HG03469 (cell line): ENCODE measurements around the gene TMEM140.
A peak's percentile ranks its signal among the peaks of the same experiment; 100 is the strongest.

Source experiments
- ATAC-seq: cut with Tn5 transposase; IDR thresholded peaks from one replicate; pipeline ENCODE4 v1.9.1; 2021; ENCODE audit warnings: mild to moderate bottlenecking, moderate library complexity, moderate number of reproducible peaks; ENCODE audit not compliant: unreplicated experiment

TMEM140 gene

DNA sequence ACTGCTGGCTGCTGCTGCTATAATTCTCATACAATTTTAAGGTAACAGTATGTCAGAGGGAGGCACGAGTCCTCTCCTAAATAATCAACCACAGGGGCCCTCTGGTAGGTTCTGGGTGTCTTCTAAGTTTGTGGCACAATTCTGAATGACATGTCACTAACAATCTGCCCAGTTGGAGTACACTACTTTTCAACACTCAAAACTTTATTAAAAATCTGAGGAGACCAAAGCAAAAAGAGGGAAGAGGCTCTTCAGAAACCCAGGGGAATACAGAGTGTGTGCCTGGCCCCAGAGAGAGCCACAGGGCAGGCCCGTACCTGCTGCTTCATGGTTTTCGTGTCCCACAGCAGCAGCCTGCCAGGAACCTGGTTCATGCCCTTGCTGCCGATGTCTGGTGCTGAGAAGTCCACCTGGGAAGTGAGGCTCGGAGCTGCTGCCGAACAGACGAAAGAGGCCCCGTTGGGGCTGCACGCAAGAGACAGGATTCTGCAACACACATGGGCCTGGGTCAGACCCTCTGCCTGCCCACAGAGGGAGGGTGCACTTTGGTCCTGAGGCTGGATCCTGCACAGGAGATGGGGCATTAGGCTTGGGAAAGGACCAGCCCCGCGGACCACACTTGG lies 45.2 kb downstream of the TMEM140 start:
- no peak for ATAC-seq

DNA sequence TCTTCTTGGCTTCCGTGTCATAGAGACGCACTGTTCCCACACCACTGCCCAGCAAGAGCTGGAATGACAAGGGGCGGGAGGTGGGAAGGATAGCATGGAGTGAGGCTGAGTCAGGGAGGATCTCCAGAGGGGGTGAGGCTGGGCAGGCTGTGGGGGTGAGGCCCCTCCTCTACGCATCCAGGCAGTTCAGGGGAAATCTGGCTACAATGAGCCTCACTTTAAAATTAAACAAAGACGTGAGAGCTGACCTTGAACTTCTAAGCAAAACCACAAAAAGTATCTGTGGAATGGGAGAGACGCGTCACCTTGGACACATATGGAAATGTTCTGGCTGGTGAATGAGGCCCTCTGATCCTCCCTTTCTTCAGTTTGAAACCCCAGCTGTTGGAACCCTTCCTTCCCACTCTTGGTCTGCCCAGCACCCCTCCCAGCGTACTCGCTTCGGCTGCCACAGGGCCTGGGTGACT lies 45.8 kb downstream of the TMEM140 start:
- ATAC-seq = no peak

DNA sequence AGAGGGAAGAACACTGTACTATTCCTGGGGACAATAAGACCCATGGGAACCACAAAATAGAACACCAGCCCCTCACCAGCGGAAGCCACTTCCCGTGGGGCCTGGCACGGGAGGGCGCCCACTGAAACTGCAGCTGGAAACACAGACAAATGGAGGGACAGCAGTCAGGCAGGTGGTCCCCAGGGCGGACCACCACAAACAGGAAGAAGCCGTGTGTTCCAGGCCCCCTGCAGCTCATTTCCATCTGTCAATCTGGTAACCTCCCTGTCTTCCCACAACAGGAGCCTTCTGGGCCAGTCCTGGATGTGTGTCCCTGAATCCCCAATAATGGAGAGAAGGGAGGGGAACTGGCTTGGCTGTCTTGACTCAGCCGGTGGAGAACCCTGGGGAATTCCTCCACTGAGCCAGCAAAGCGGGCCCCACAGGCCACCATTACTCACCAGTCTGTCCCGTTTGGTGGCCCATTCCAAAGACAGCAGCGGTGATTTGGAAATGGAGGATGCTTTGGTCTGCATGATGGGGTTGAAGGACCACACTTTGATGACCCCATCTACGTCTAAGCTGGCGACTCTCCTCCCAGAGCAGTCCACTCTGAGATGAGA lies 46.7 kb downstream of the TMEM140 start:
- no peak for ATAC-seq

DNA sequence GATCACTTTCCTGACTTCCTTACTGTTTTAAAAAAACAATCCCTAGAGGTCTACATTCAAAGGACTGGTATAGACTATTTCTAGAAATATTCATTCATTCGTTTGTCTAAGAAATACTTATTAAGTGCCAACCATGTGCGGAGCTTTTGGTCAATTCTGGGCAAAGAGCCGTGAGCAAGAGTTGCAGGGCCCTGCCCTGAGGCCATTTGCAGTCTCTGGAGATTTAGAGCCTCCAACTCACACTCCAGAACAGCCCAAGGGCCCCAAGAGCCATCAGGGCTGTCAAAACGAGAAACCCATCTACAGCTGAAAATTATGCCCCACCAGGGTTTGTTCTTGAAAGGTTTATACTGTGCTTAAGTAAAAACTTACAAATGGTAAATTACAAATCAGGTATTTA lies 47.3 kb downstream of the TMEM140 start:
- ATAC-seq = no peak

DNA sequence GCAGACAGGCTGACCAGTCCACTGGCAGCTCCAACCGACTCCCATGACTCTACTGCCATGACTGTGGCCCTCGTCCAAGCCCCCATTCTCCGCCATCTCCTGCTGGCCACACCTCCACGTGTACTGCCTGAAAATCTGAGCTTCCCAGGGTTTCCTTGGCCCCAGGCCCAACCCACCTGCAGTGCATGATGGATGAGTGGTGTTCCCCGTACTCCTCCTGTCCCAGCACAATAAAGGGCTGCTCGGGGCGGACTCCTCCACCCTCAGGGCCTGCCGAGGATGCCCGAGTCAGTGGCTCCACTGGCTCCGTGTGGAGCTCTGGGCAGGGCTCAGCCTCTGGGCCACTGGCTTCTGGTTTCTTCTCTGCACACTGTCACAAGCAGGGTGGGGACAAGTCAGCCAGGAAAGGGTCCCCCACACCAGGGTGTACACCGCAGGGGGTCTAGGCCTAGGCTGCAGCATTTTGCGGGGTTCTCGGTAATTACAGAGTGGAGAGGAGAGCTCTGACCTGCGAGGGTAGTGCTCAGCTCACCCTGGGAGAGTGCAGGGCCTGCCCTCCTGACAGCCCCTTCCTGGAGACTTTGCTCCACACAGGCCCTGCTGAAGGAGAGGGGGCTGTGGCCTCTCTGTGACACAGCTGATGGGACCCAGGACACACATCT lies 48.2 kb downstream of the TMEM140 start:
- no peak for ATAC-seq

DNA sequence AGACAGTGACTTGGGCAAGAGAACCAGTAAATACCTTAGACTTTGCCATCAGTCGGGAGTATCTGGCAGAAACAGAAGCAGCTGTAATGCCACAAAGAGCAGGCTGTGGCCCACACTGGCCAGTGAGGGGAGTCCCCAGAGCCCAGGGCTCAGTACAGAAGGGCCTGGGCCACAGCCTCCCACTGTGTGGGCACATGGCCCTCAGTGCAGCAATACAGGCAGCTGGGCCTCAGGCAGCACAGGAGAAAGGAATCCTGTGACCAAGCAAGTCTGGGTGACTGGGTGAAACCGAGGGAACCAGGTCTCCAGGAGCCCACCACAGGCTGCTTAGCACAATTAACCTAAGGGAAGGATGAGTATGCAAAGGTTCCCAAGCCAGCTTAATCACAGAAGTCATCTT lies 49.5 kb downstream of the TMEM140 start:
- ATAC-seq = no peak

DNA sequence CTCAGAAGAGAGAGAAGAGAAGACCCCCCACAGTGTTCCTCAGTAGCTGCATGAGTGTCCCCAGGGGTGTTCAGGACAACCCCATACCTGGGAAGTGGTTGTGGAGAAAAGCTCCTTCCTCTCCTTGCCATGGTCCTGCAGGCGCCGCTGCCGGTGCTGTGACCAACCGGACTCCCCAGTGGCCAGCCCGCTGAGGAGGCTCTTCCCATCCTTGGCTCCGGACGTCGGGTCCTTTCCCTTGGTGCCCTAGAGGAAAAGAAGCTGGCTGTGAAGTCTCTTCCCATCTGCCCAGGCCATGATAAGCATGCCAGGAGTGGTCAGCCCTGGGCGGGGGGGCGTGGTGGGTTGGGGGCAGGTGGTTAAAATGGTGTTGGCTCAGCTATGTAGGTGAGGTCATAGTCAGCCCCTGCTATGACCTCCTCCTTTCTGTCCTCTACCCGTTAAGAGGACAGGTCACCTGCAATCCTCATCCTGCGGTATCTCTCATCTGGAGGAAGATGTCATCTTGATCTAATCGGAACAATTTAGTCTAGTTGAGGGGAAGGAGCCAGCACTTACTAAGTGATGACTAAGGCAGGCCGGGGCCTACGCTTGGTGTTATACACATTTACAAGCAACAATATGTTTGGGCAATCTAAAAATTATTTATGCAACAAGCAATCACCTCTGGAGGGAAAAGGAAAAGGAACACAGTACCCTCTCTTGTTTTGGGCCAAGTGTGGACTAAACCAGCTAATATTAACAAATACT lies 50.2 kb downstream of the TMEM140 start:
- no peak for ATAC-seq

DNA sequence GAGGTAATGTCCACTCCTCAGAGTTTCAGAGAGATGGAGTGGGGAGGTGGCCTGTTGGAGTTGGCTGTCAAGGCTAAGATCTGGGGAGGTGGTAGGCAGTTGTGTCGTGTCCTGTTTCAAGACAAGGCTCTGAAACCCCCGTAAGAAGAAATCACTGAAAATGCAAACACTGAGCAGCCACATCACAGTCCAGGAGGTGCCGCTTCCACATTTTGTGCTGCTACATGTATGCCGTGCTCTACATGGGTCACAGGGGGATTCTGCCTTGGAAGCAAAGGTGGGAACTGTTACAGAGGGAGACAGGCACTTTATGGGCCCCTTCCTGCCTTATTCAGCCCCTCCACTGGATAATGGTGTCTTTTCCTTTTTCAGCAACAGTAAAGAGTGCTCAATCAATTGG lies 51.6 kb downstream of the TMEM140 start:
- no peak for ATAC-seq

DNA sequence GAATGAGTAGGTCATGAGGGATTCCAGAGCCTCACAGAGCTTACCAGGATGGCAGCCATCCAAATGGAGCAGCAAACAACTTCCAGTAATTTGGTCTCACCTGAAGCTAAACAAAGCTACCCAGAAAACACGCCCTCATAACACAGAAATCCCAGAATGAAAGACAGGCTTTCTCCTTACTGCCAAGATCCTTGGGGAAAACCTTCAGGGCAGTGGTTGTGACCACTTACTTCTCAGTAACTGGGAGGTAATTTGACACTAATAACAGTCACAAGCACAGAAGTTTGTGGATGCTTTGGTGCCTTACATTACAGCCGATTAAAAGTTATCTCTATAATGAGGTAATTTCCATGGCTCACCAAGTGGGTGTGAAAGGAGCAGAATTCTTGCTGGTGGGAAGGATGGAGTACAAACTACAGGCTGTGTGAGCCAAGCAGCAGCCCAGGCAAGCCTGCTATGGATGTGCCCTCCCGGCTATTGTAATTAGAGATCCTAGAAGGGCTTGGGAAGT lies 53.0 kb downstream of the TMEM140 start:
- no peak for ATAC-seq

DNA sequence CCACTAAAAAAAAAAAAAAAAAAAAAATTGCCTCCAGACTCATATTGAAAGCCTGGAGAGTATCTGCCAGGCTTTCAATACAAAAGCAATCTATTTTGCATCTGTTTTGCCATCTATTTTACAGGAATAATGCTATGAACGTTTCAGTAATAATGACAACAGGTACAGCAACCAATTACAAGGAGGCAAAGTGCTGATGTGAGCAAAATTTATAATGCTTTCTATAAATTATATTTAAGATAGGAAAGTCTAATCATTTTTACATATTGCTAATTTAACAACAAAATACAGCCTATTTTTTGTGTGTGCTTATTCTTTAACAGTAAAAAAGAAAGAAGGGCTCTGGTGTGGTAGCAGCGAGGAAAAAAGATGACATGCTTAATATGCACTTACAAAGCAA lies 53.5 kb downstream of the TMEM140 start:
- ATAC-seq = no peak

DNA sequence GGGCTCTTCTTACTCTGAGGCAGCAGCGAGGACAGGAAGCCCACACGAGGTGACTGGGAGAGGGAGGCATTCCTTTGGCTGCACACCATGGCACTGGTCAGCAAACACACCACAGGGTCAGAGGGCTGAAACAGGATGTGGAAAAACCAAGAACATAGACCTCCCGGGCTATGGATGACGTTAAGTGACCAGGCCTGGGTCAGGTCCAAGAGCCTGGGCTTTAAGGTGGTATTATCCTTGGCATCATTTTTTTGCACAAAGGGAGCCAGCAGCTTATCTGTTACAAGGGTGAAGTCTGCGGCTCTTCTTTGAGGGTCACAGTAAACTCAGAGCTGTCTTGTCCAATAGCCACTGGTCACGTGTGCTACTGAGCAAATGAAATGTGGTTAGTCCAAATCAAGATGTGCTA lies 56.5 kb downstream of the TMEM140 start:
- no peak for ATAC-seq

DNA sequence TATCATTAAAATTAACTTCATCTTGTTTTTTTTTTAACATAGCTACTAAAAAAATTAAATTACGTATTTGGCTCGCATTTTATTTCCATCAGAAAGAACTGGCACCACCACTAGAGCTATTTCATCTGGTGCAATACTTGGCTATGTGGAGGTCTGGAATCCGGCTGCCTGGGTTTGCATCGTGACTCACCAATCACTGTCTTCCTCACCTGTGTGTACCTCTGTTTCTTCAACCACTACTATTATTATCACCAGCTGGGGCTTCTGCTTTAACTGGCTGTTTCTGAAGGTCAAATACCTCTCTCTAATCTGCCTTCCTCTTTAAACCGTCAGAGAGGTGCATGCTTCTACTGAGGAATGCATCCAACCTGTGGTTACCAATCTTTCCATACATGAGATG lies 57.0 kb downstream of the TMEM140 start:
- ATAC-seq = no peak

DNA sequence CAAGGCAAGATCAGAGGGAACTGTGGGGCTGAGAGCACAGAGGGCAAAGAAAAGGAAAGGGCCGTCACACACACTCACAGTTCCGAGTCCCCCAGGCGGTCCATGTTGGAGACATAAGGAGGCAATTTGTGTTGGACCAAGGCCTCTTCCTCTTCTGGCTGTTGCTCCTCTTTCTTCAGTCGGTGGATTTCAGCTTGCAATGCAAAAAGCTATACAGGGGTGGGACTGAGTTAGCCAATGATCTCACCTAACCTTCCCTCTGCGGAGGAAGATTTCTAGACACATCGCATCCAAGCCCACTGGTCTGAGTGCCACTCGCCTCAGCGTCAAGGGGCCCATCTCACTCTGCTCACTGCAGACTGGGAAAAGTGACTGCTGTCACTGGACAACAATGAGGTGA lies 58.0 kb downstream of the TMEM140 start:
- ATAC-seq = no peak

DNA sequence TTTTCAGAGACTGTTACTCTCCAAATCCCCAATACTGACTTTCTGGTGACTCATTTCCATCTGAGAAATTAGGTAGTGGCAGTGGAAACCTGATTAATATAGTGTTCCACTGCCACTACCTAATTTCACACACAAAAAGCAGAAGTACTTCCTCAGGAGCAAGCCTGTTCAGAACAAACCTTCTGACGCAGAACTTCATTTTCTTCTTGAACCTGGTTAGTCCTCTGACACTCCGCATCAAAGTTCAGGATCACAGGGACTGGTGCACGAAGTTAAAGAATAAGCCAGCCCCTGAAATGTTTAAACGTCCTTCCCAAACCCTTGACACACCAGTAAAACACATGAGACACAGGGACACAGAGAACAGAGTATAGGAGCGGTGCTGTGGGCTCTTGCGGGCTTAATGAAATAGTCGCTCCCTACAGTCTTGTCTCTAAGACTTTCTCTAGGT lies 59.1 kb downstream of the TMEM140 start:
- ATAC-seq = peak; percentile 33

DNA sequence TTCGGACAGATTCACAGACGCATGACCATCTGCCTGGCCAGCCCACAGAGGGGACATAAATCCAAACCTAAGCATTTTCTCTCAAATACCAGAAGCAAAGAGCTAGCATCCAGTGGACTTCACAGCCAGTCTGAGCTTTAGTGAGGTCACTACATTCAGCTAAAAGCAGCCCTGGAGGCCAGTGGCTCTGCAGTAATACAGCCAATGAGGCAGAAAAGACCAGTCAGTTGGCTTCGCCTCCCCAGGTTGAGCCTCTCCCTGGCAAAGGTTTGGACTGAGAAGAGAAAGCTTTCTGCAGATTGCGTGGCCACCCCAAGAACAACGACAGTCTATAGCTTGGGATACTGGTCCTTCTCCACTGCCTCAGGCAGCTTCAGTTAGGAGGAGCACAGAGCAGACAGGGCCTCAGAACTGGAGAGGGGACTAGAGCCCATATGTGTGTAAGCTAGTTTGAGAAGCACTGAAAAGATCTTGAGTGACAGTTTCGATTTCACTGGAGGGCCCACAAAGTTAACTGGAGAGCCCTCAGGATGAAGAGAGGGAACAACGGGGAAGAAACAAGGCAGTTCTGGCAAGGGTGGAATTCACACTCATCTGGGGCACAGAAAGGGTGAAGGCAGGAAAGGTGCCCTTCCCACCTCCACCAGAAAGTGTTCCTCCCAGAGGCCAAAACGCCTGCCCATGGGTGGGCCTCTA lies 59.7 kb downstream of the TMEM140 start:
- ATAC-seq = no peak

DNA sequence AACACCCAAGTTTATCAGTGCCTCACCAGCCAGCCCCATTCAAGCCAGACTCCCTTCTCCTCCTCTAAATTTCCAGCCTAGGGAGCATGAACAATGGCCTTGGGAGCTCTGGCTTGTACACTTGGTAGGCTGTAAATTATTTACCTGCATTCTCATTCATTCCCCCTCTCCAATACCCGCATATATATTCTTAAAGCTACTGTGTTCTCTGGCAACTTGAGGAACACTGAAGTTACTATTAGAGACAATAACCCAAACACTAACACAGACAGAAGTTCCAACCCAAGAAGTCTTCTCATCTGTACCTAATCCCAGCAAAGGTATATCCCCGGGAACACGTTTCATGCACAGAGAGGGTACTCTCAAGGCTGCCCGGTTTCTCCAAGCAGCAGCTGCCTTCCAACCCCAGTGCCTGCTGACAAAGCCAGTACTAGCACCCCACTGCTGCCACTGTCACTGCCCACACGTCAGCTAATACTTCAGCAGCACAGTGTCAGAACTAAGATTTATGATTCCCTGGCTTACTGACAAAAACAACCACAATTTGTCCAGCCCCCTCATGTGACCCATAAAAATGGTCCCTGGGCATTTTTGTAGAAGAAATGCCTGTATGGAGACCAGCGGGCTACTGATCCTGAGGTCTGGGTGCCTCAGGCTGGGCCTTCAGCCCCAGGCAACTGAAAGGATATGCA lies 60.4 kb downstream of the TMEM140 start:
- ATAC-seq = no peak

DNA sequence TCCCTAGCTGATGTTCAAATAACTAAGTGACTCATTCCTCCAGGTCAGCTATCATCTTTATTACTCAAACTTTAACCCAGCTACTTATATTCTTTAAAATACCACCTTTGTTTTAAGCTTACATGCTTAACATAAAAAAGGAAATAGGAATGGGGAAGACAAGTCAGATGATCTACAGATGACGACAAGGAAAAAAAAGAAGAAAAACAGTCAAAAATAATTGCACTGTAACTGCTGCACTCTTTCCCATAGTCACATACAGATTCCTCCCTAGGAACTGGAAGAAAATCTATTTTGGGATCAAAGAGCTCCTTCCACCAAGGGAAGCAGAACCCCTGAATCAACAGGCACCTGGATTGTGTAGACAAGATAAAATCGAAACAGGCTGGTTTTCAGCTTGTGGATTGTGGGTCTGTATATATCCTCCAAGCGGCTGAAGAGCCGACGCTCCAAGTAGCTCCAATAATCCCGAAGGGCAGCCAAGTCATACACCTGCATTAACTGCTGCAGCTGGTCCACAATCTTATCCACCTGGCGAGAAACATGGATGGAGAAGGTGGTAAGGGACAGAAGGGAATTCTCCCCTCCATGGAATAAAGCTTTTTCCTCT lies 61.5 kb downstream of the TMEM140 start:
- no peak for ATAC-seq

DNA sequence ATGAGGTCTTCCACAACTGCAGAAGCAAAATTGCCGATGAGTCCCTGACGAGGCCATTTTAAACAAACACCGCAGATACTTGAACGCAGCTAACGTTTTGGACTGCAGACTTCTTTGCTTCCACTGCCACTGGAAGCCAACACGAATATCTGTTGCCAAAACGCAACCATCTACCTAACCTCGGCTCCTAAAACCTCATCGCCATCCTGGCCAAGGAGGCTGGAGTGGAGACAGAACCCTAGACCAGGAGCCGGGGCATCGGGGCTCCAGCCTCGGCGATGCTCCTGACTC lies 63.0 kb downstream of the TMEM140 start:
- peak; percentile 1 for ATAC-seq

DNA sequence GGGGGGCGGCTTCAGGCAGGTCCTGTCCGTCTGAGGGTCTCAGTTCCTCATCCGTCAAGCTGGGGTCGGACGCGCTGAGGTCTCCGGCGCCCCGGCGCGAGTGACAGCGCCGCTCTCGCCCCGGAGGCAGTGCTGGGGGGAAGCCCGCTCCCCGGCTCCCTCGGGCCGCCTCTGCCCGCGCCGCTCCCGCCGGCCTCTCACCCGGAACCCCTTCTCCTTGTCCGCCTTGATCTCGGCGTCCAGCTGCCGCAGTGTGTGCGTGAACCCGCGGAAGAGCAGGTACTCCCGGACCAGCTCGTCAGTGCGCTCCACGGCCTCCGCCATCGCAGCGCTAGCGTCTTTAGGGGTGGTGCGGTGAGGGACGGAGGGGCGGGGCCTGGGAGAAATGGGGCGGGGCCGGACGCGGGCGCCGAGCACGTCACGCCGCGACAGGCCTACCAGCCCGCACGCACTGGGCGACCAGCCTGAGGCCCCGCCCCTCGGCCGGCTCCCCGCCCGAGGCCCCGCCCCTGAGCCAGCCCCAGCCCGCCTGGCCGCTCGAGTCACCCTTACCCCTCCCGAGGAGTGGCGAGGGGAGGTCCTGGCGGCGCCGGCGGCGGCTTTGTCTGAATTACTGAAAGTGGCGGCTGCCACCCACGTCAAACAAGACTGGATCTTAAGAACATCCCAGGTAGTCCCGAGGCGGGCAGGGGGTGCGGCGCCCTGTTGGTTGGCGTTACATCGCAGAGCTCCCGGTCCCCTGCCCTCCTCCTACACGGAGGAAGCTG lies 63.5 kb downstream of the TMEM140 start, which contains the start of gene WDR91:
Gene WDR91, minus strand, starts transcription at position 348 of the 767 bp plus-strand sequence. Its CDS starts 24 bp downstream, at position 324.
- peak; percentile 63 for ATAC-seq
